H1 (cell line): ENCODE measurements around the gene ABHD1. TPM values are rescaled to one million over a fixed set of nuclear protein-coding genes. Genes with fewer than 3 reads are reported as not detected.

Source experiments
- BCL11A ChIP-seq, 2 experiments: IDR thresholded peaks; one replicate each; pipeline ENCODE4 v1.6.1; 2011; ENCODE audit warnings: low read depth in 2 of 2, low read length in 2 of 2, mild to moderate bottlenecking in 2 of 2
- USF2 ChIP-seq: IDR thresholded peaks from 2 replicates; pipeline ENCODE4 v1.6.1; 2011; ENCODE audit warnings: low read length, improper control_type of control experiment
- polyA plus RNA-seq, 7 experiments: library from polyadenylated mRNA; depleted of rRNA in 3 of 7; stranded (reverse) in 5 of 7; unstranded in 2 of 7; fragments of >200 nt in 5 of 7; fragments of 200-250 nt in 2 of 7; gene quantifications; 1 replicate in 5 of 7; 2 replicates in 1 of 7; 4 replicates in 1 of 7; pipeline versions ENCODE4 v1.2.1 to v1.2.3, GENCODE V29; 2011 to 2013; ENCODE audit warnings: missing spikeins in 2 of 7, mixed read lengths in 2 of 7
- total RNA-seq: library from RNA; stranded (reverse); fragmentation: NEBNext Ultra II Directional; extraction: Animal tissue kit (Norgen Biotek cat#: 25700); gene quantifications from 2 replicates; pipeline ENCODE4 v1.2.1, GENCODE V29; 2021

The ABHD1 gene
- total and polyA plus RNA-seq, 2 of the 8 experiments (the other 6 are each of a cell fraction or from before 2014, with no cell fraction given) = 0.20 to 1.1 TPM

GRCh38 chr2:27079233-27080139 lies 44.1 kb upstream of the ABHD1 start (continued):
- TF ChIP-seq BCL11A (IDR thresholded peaks at IDR 0.05; ENCODE audit: low read depth in 2 of 2, low read length in 2 of 2) (no peak), USF2 (no peak)
